ENCODE measurements around the gene CT45A1.

The CT45A1 gene

GRCh38 chrX:135713183-135713689 lies at the start of gene CT45A1:
Gene CT45A1, plus strand, starts transcription at chrX:135713639. Its CDS starts 5,302 bp downstream, at chrX:135718941.
- TF ChIP-seq RAD21 (IDR thresholded peaks at IDR 0.05; ENCODE audit: low read depth) = peak; percentile 14; the same call in 1 of the 2 replicates

- no peak for TF ChIP-seq CREB1 (IDR thresholded peaks at IDR 0.05; ENCODE audit: low read depth)
- peak; percentile 22; the same call in 1 of the 2 replicates for TF ChIP-seq RAD21 (IDR thresholded peaks at IDR 0.05; ENCODE audit: low read depth)
Observed at GRCh38 chrX:135688137-135688536, 25.3 kb upstream of the CT45A1 start.

- TF ChIP-seq RAD21 (IDR thresholded peaks at IDR 0.05; ENCODE audit: low read depth) (no peak), ZBTB7A (IDR thresholded peaks at IDR 0.05; ENCODE audit: low read depth) (no peak), USF1 (IDR thresholded peaks at IDR 0.05) (no peak)
Observed at GRCh38 chrX:135695471-135695870, 18.0 kb upstream of the CT45A1 start.

GRCh38 chrX:135697601-135698000 lies 15.8 kb upstream of the CT45A1 start:
- TF ChIP-seq REST (IDR thresholded peaks at IDR 0.05; ENCODE audit: low read depth) = no peak
- peak; percentile 5; the same call in 1 of the 2 replicates for TF ChIP-seq RAD21 (IDR thresholded peaks at IDR 0.05; ENCODE audit: low read depth)
- no peak for TF ChIP-seq TEAD4 (IDR thresholded peaks at IDR 0.05)

- no peak for TF ChIP-seq TCF12 (IDR thresholded peaks at IDR 0.05; ENCODE audit: low read depth)
- TF ChIP-seq FOXM1 (IDR thresholded peaks at IDR 0.05; ENCODE audit: borderline replicate concordance, low read depth) = no peak
- no peak for TF ChIP-seq MAX (IDR thresholded peaks at IDR 0.05)
- no peak for TF ChIP-seq CEBPB (IDR thresholded peaks at IDR 0.05)
- no peak for TF ChIP-seq EP300 (IDR thresholded peaks at IDR 0.05; ENCODE audit: borderline replicate concordance)
- TF ChIP-seq USF1 (IDR thresholded peaks at IDR 0.05) = no peak
- no peak for TF ChIP-seq TAF1 (IDR thresholded peaks at IDR 0.05; ENCODE audit: low read depth)
Observed at GRCh38 chrX:135698924-135699323, 14.5 kb upstream of the CT45A1 start.

- TF ChIP-seq NFIC (IDR thresholded peaks at IDR 0.05) (no peak), RAD21 (IDR thresholded peaks at IDR 0.05; ENCODE audit: low read depth) (peak; percentile 49)
Observed at GRCh38 chrX:135707880-135708279, 5.6 kb upstream of the CT45A1 start.

GRCh38 chrX:135713795-135714194 lies 356 bp downstream of the CT45A1 start:
- TF ChIP-seq REST (IDR thresholded peaks at IDR 0.05; ENCODE audit: low read depth) (no peak), TEAD4 (IDR thresholded peaks at IDR 0.05) (no peak), CREB1 (IDR thresholded peaks at IDR 0.05; ENCODE audit: low read depth) (no peak), EP300 (IDR thresholded peaks at IDR 0.05; ENCODE audit: borderline replicate concordance) (no peak), NFIC (IDR thresholded peaks at IDR 0.05) (no peak), EGR1 (IDR thresholded peaks at IDR 0.05) (no peak), CEBPB (IDR thresholded peaks at IDR 0.05) (no peak), MAX (IDR thresholded peaks at IDR 0.05) (no peak)

GRCh38 chrX:135737366-135738071 lies 24.1 kb downstream of the CT45A1 start:
- TF ChIP-seq USF1 (IDR thresholded peaks at IDR 0.05) (no peak), RAD21 (IDR thresholded peaks at IDR 0.05; ENCODE audit: low read depth) (0 out of 2 replicates have a peak, but pooled peaks have one; percentile 6)
